Stimulated activated naive CD8-positive, alpha-beta T cell treated with anti-CD3 and anti-CD28 coated beads, Interleukin-15, Interleukin-2, amounts not matched to agents 100 U/mL and 50 U/mL, for 24 hours (primary cell): ENCODE measurements around the gene SYPL1.
"Not testable (repeated sequence)": the region's sequence is repeated elsewhere in the genome, so short reads cannot be mapped to it uniquely, and the experiment has no call there.

ENCODE experiments used
- ATAC-seq: fragments of 150-1000 bp; cut with Tn5 transposase; one replicate; pipeline ENCODE4 v1.10.0; 2021
- DNase-seq: peaks from one replicate; pipeline ENCODE4 v3.0.0; 2021

The SYPL1 gene

DNA sequence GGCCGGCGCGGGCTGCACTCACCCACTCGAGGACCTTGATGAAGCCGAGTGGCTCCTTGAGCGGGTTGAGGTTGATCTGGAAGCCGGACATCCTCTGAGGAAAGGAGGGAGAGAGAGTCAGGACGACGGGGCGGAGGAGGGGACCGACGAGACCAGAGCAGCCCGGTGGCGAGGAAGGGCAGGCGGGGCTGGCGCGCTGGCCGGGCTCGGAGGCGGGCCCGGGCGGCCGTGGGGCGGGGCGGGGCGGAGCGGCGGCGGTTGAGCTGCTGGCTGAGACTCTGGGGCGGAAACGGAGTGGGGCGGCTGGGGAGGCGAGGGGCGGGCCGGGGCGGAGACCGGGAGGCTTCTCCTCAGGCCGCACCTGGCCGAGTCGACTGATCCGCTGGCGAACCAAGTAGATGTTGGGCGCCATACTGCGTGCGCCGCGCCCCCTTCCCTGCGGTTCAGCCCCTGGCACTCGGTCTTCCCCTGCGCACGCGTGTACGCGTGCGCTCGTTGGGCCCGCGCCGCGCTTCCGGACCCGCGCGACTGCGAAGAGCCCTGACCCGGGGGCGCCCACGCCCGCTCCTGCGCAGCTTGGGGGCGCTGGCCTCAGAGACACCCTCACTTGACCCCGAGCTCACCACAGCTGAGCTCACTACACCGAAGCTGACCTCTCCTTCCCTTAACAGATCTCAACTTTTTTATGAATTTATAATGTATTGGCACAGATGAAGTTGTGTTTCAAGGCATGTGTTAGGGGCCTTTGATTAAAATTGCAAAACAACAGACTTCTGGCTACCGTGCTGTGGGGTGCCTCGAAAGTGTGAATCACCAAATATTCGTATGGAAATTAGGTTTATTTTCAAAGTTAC is at the start of gene SYPL1:
Gene SYPL1 (minus strand): TSS at position 195 of the 854 bp plus-strand sequence. CDS start 104 bp downstream, at position 91.
- DNase-seq (peak; percentile 95), ATAC-seq (peak; percentile 92)

DNA sequence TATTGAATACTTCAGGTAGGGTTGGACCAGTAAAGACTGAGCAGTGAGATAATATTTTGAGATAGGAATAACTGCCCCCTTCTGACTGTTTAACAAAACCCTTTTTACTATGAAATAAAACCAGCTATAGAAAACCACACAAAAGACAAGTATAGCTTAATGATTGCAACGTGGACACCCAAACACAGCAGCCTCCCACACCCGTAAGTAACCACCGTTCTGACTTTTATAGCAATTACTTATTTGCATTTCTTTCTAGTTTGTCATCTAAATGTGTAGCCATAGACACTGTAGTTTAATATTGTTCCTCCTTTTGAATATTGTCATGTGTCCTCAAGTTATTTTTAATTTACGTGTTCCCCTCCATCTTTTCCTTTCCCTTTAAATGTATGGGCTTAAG is 42.9 kb upstream of the SYPL1 start:
- no peak for DNase-seq
- no peak for ATAC-seq

DNA sequence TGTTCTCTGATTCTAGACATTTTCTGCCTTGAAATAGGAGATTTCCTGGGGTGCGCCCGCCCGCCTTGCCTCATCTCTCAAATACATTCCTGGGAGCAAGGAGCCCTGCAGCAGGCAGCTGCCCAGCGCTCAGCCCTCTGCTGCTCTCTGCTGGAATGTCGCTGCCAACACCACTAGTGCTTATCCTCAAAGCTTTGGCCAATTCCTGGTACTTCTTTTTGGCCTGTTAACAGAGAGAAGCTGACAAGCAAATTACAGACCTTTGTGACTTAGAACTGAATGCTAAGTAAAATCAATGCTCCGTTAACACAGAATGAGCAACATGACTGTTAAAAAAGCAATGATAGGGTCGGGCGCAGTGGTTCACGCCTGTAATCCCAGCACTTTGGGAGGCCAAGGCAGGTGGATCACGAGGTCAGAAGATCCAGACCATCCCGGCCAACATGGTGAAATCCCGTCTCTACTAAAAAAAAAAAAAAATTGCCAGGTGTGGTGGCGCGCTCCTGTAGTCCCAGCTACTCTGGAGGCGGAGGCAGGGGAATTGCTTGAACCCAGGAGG is 41.9 kb upstream of the SYPL1 start:
- ATAC-seq (peak; percentile 91), DNase-seq (peak; percentile 78)

DNA sequence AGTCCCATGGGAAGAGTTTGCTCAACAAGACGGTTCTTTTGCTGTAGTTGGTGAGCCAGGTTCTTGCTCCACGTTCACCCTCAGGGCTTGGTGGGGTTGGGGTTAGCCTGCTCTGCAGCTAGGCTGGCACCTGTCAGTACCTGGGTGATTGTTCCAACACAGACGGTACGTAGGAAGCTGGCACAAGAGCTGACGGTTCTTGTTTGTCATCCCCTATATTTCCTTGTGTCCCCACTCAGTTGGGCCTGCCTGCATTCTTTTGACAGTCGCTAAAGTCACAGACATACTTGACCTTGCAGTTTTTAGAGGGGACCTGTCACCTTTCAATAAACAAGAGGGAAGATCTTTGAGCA is 40.2 kb upstream of the SYPL1 start:
- ATAC-seq = no peak

DNA sequence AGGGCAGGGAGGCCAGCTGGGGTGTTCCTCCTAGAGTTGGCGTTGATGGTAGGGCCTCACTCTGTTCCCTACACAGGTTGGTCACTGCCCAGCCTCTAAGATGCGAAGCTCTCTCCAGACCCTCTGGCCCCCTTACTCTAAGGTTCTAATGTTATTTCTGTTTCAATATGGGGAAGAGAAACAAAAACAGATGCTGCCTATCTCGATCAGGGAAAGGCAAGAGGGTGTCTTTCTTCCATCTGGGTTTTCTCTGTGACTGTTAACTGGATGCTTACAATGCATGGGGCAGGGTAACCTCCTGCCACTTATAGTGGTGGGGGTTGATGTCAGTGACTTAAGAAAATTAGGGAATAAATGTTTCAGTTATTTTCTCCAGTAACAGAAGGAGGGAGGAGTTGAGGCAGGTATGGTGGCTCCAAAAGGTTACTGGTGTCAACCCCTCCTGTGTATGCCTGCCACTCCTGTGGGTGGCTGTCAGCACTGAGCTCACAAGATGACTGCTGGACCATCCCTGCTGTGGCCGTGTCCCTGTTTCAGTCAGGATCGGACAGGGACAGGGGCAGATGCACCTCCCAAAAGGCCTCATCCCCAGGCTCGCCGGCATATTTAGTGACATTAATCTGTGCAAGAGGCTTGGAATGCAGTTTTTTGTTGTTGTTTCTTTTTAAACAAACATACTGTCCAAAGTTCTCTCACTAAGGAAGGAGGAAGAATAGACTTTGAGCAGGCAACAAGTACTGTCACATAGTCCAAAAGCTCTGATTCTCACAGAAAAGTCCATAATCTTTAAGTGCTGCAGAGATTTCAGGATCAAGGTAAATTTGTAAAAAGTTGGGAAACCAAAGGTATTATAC is 39.6 kb upstream of the SYPL1 start:
- no peak for ATAC-seq
- DNase-seq = no peak

More for the DNA sequence above, 40.2 kb upstream of the SYPL1 start:
- DNase-seq = no peak

DNA sequence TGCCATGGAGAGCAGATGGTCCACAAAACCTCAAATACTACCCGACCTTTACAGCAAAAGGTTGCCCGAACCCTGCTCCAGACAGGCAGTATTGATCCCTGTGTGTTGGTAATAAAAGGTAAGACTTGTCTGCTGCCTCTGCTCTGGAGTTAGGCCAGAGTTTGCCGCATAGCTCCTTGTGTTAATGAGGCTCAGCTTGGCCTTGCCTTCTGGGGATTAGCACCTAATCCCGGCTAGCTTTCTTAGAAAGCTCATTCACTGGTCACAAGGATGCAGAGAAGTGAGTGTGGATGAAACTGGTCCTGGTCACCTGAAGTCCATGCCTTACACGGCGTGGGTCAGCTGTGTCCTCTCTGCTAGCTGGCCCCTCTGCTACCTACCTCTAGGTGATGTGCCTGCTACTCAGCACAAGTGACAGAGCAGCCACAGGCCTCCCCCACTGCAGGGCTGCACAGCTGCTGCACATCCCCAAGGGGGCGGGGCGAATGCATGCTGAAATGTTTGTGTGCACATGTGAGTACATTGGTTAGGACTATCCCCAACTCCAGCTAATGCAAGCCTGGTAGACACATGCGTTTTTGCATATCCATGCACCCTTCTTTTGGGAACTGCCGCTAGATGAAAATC is 31.7 kb upstream of the SYPL1 start:
- DNase-seq (peak; percentile 8), ATAC-seq (no peak)

DNA sequence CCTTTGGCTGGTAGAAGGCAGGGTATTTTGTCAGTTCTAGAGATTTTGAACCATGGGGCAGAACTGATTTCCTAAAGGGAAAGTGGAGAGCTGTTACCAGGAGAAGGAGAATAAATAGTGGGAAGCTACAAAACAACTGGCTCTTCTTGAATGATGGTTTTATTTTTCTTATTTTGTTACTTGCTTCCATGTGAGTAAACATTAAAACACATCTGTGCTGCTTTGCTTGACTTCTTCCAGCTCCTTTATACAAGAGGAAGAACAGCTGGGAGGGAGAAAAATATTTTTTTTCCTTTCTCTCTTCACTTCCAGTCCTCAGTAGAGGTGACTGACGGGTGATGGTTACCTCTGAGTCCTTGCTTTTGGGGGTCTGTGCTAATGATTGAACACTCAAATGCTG is 30.0 kb upstream of the SYPL1 start:
- ATAC-seq (no peak), DNase-seq (no peak)

DNA sequence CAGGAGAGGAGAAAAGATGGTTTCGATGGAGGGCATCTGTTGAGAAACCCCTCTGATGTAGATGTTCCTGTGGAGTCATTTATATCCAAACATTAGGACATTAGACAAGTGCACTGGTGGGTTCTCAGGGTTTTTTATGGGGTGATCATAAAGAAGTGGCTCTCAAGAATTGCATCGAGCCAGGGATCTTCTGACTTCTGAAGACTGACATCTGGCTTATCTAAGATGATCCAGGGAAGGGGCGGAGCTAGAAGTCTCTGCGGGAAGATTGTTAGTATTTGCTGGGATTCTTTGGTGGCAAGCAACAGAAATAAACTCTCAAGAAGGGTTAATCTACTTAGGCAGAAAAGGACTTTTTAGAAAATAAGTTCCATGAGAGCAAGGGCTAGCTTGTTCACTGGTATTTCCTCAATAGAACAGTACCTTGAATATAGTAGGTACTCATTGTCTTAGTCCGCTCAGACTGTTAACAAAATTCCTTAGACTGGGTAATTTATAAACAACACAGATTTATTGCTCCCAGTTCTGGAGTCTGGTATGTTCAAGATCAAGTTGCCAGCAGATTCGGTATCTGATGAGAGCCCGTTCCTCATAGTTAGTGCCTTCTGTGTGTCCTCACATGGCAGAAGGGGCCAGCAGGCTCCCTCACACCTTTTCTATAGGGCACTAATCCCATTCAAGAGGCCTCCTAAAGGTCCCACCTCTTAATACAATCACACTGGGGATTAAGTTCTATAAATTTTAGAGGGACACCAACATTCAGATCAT is 28.5 kb upstream of the SYPL1 start:
- DNase-seq = no peak
- ATAC-seq = no peak

DNA sequence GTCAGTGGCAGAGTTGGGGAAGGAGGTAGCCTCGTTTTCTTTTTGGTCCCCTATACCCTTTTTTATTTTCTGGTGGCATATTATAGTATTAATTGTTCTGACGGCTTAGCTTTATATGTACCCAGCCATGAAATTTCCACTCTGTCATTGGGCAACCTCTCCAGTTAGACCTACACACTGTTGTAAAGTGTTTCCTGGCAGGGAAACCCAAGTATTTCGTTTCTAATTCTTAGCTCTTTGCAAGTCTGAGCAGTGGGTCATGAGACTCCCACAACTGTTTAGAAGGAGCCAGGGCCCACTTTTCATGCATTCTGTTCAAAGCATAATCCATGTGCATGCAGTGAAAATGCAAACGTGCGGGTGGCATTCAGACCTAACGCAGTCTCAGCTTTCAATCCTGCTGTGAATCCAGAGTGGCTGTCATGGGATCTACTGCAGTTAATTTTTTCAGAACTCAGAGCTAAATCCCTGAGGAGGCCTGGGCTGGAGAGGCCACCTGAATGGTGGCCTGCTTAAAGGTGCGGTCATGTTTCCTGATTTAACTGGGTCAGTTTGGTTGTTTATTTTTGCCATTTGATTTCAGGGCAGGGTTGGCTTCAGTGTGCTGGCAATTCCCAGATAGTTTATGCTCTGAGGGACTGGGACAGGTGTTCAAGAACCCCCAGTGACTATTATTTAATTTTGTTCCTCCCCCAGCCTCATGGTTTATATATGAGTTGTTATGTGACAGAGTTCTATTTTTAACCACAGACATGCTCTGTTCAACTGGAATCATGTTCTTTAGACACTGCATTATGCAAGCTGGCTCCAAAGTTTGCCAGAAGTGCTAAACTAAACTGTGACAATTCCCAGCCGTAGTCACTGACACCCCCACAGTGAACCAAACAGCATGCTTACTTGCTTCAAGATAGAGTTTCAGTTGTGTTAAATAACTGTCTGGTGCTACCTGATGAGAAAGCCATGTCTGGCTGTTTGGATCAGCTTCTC is 27.4 kb upstream of the SYPL1 start:
- DNase-seq (no peak), ATAC-seq (no peak)

DNA sequence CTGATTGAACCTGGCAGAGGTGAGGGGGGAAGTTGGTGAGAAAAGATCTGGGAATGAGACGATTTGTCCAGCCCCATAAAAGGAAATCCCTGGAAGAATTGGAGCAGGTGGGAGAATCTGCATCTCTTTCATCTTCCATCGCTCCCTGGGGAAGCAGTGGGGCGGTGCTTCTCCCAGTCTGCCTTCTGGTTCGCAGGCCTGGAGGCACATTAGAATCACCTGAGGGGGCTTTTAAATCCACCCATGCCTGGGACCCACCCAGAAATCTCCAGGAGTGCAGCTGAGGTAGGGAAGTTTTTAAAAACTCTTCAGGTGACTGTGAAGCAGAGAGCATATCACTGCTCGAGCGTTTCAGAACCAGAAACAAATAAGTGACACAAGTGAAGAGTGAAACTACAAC is 26.7 kb upstream of the SYPL1 start:
- no peak for DNase-seq
- ATAC-seq = no peak

DNA sequence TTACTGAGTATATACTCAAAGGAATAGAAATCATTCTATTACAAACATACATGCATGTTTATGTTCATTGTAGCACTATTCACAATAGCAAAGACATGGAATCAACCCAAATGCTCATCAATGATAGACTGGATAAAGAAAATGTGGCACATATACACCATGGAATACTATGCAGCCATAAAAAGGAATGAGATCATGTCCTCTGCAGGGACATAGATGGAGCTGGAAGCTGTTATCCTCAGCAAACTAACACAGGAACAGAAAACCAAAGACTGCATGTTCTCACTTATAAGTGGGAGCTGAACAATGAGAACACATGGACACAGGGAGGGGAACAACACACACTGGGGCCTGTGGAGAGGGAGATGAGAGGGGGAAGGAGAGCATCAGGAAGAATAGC is 26.1 kb upstream of the SYPL1 start:
- not testable (repeated sequence) for DNase-seq, ATAC-seq

DNA sequence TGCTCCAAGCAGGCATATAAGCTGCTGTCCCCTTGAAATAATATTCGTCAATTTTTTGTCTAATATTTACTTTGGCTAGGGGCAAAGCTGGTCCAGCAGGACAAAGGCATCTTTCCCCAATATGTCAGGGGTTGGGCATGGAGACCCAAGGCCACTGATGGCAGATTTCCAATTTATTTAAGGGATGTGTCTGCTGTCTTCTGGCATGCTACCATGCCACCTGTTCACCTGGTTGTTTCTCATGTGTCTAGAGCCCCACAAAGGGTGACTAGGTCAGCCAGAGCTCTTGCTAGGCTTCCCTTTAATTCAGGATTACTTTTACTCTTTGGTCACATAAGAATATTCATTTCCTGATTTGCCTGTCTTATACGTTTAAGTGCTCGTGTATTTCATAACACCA is 22.1 kb upstream of the SYPL1 start:
- DNase-seq = no peak
- ATAC-seq = no peak

DNA sequence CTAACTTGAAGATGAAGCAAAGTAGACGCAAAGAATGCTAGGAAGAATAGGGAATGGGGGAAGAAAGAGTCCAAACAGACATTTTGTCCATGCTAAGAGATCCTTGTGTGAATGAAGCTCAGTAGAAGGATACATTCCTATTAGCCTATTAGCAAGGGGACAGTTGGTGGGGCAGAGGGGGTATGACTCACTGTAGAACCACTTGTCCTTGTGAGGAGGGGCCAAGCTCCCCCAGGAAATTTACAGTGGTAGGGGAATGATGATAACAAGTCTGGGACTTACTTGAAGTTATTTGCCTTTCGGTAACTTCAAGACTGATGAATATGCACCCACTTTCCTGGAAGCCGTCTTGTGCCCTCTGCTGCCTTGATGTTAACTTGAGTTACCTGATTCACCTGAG is 17.2 kb upstream of the SYPL1 start:
- no peak for ATAC-seq
- no peak for DNase-seq

DNA sequence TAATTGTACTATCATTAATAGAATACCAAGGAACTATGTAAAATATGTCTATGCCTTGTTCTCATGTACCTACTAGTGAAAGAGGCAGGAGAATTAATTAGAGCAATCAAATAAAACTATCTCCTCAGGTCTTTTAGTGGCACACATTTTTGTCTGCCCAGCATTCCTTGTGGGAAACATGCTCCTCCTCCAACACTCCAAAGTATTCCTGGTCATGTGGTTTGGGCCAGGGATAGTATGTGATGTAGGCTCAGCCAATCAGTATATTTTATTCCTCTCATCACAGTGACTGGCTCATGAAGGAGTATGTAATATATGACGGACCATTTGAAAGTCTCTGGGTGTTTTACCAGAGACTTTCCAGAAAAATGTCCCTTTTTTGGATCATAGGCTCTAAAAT is 16.7 kb upstream of the SYPL1 start:
- ATAC-seq (no peak), DNase-seq (no peak)

DNA sequence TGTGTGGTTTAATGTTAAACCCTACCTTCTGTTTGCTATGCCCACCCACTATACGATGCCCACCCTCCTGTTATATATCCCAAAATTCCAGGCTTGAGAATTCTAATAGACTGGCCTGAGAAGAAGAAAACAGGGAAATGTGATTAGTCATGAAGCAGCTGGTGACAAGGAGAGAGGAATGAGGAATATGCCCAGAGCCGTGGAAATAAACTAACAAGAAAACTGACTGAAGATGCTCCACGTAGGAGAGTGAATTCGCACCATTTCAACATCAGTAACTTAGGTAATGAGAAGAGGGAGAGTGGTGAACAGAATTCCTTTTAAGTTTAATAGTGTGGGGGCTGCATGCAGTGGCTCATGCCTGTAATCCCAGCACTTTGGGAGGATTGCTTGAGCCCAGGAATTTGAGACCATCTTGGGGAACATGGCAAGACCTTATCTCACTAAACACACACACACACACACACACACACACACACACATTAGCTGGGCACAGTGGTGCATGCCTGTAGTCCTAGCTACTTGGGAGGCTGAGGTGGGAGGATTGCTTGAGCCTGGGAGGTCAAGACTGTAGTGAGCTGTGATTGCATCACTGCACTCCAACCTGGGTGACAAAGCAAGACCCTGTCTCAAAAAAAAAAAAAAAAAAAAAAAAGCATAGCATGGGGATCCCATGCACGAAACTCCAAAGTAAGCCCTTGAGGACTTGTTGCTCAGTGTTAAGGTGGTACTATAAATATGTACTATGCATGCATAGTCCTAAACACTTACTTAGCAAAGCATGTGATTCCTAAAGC is 16.1 kb upstream of the SYPL1 start:
- ATAC-seq (no peak), DNase-seq (no peak)

DNA sequence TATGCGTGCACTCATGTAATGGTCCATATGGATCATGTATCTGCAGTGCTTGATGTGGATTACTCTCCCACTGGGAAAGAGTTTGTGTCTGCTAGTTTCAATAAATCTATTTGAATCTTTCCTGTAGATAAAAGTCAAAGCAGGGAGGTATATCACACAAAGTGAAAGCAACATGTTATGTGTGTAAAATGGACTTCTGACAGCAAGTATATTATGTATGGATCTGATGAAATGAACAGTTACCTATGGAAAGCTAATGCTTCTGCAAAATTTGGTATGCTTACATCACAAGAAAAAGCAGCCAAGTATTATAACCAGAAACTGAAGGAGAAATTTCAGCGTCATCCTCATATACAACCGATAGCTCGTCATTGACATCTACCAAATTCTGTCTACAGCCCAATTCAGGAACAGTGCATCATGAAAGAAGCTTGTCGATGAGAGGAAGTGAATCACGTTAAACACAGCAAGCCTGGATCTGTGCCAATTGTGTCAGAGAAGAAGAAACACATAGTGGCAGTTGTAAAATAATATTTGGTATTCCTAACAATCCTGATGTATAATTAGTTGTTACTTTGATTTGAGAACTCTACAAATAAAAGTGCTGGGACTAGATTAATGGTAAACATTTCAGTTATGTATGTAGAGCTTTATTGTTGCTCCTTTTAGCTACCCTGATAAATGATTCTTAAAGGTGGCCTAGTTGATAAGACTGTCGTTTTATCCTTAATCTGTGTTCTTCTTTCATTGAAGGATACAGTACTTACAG is 14.2 kb upstream of the SYPL1 start:
- ATAC-seq = peak; percentile 63
- DNase-seq = peak; percentile 32

DNA sequence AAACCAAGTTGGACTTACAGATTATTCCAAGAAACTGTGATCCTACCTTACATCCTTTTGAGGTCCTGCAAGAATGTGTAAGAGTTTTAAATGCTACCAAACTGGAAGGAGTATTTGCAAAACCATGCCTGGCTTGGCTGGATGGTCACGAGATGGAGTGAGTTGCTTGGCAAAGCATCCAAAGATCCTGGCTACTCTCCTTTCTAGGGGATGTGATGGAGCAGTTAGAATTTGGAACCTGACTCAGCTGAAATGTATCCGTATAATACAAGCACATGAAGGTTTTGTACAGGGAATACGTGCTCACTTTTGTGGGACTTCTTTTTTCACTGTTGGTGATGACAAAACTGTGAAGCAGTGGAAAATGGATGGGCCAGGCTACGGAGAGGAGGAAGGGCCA is 13.3 kb upstream of the SYPL1 start:
- ATAC-seq = no peak
- DNase-seq = no peak

DNA sequence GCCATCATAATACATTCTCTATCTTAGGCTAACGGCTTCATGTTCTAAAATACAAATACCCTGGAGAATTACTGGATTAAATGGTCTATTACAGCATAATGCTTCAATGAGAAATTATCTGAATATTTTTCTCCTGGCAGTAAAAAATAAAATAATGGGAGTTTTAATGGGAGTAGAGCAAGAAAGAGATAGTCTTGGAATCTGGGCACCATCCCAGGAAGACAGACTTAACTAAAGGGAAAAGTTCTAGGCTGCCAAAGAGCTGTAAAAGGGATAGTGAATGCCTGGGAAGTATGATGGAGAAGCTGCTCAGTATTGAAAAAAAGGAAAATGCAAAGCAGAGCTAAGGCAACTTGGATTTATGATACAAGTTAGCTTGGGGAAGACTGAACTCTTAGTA is 12.1 kb upstream of the SYPL1 start:
- DNase-seq (no peak), ATAC-seq (no peak)

DNA sequence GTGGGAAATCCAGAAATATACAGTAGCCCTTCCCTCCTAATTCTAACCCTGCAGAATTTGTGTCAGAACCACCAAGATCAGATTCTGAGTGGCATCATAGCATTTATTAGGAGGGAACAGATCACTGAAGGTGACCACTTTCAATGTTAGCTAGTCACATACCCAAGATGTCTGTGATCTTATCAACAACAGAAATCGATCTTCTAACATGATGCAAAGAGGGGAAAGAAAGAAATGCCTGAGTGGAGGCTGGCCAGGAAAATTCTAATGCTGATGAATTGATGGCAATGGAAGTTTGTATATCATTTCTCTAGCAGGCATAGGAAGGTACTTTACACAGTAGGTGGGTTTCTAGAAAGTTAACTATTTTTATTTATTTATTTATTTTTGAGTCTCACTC is 10.6 kb upstream of the SYPL1 start:
- ATAC-seq = no peak
- no peak for DNase-seq
